ENCODE measurements around the gene GUCY2C.

DNA sequence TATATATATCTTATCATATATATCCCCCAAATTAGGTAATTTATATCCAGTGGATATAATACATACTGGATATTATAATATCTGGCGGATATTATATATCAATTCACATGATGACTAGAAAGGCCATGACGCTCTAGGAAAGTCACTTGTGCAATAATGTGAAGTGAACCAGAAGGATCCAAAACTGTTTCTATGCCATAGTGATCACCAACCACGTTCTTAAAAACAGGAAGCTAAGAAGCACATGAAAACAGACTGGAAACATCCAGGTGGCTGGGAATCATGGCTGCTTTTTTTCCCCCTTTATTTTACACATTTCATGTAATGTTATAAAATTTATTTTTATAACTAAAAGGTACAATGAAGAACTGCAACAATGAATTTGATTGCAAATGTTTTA is 1.4 kb downstream of the GUCY2C start:
- TF ChIP-seq, protein P1, sequence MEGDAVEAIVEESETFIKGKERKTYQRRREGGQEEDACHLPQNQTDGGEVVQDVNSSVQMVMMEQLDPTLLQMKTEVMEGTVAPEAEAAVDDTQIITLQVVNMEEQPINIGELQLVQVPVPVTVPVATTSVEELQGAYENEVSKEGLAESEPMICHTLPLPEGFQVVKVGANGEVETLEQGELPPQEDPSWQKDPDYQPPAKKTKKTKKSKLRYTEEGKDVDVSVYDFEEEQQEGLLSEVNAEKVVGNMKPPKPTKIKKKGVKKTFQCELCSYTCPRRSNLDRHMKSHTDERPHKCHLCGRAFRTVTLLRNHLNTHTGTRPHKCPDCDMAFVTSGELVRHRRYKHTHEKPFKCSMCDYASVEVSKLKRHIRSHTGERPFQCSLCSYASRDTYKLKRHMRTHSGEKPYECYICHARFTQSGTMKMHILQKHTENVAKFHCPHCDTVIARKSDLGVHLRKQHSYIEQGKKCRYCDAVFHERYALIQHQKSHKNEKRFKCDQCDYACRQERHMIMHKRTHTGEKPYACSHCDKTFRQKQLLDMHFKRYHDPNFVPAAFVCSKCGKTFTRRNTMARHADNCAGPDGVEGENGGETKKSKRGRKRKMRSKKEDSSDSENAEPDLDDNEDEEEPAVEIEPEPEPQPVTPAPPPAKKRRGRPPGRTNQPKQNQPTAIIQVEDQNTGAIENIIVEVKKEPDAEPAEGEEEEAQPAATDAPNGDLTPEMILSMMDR (IDR thresholded peaks at IDR 0.05): no peak
- no peak for TF ChIP-seq POLR2AphosphoS5 (IDR thresholded peaks at IDR 0.05)
- no peak for TF ChIP-seq POLR2A (IDR thresholded peaks at IDR 0.05)

Data from suprapubic skin (tissue), 4 donors.